SK-MEL-5 (cell line): ENCODE data around the gene APAF1. TPM values are rescaled to one million over a fixed set of nuclear protein-coding genes. Genes with fewer than 3 reads are reported as not detected.

Source experiments
- DNase-seq: peaks from one replicate; pipeline ENCODE4 v3.0.0-alpha.2; 2016; ENCODE audit warnings: low read depth, low spot score
- in situ Hi-C: cut with HindIII; loops from 2 replicates; pipeline ENCODE4 v1.10.0; 2016; ENCODE audit warnings: low sequenced_read_pairs, high pct_unique_total_duplicates, low pct_unique_long_range_greater_than_20kb
- total RNA-seq: library from RNA; depleted of rRNA; stranded (reverse); fragments of >200 nt; shearing (Covaris generic); gene quantifications from 2 replicates; pipeline ENCODE4 v1.2.3, GENCODE V29; 2014

Gene APAF1
- total RNA-seq, 1 experiment from 2014 or later = 13.9 TPM

DNA sequence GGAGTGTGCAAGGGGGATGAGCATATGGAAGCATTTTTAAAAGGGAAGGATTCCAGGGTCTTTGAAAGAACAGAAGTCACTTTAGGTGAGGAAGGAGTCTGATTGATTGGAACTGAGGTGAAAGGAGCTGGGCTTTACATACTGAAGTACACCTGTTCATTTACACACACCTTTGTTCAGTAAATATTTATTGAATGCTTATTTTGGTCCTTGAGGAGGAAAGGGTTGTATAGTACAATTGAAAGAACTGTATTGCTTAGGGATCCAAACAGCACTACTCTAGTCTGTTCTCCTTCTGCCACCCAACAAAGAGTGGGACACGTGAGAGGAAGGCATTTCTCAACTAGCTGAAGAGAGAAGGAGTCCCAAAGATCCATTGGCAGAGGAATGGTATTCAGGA, 63.9 kb downstream of the APAF1 start:
- in situ Hi-C loops = no loop called here
- no peak for DNase-seq

GRCh38 chr12:98714426-98714825, 69.3 kb downstream of the APAF1 start:
- DNase-seq = peak; percentile 65
- in situ Hi-C loops = no loop called here

DNA sequence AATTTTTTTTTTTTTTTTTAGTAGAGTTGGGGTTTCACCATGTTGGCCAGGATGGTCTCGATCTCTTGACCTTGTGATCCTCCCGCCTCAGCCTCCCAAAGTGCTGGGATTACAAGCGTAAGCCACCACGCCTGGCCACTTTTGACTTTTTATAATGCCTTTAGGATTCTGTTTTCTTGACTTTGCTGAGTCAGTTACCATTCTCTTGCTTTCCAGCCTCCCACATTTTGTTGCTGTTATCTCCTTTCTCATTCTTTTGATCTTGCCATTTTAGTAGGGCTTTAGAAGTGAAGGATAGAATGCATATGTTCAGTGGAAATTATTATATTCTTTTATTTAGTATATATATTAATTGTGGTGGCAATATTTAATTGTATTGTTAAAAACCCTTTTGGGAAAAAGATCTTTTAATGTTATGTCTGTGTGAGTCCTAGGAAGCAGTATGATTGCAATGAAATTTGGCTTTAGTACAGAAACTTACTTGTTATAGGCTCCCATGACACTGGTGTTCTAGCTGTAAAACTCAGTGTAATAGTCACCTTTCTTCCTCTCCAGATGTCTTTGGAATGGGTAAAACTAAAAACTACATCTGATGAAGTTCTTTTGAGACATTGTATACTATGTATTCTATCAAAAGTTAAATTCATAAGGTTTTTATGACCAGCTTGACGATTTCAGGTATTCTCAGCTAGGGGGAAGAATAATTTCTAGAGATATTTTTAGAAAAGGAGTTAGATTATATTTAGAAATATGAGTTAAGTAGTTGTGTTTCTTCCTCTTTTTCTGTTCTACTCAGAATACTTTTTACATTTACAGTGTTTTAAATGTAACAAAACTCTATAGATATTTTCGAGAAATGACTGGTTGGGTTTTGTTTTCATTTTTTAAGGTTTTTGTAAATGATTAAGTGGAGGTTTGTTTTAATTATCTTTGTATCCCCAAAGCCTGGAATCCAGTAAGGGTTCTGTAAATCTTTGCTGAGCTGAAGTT, 74.7 kb downstream of the APAF1 start:
- in situ Hi-C loops = no loop called here
- no peak for DNase-seq

DNA sequence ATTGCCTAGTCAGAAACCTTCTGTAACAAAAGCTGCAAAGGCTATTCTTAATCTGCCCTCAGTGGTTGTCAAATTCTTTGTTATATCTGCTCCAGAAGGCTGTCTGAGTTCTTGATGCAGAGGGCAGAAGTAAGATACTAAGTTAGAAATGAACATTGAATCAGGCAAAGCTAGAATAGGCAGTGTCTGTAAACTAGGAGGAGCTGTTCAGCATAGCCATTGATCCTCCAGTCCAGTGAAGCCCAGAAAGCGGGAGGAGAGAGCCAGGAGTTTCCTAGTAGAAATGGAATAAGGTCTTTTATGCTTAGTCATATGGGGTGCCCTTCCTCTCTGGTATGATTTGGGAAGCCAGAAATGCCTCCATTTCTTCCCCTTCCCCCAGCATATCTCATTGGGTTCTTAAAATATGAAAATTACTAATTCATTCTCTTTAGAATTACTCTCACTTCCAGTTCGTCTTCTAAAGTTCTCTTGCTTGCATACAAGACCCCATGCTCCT, 76.2 kb downstream of the APAF1 start:
- in situ Hi-C loops = no loop called here
- no peak for DNase-seq

GRCh38 chr12:98724384-98725155, 79.5 kb downstream of the APAF1 start:
- DNase-seq = no peak
- in situ Hi-C loops = loop anchor here (25.0 kb wide), 1 partner anchor 213 kb away; no protein-coding TSS in a partner anchor

- in situ Hi-C loops = loop anchor here (25.0 kb wide), 1 partner anchor 212 kb away; no protein-coding TSS in a partner anchor
- DNase-seq = peak; percentile 82
Observed at GRCh38 chr12:98725476-98726247, 80.6 kb downstream of the APAF1 start.

- DNase-seq = no peak
- in situ Hi-C loops = loop anchor here (25.0 kb wide), 1 partner anchor 210 kb away; no protein-coding TSS in a partner anchor
Observed at GRCh38 chr12:98727196-98727595, 82.1 kb downstream of the APAF1 start.

GRCh38 chr12:98730412-98730811, 85.3 kb downstream of the APAF1 start:
- no peak for DNase-seq
- in situ Hi-C loops = loop anchor here (25.0 kb wide), 1 partner anchor 207 kb away; no protein-coding TSS in a partner anchor

- in situ Hi-C loops = loop anchor here (25.0 kb wide), 1 partner anchor 203 kb away; no protein-coding TSS in a partner anchor
- DNase-seq = no peak
Observed at GRCh38 chr12:98733667-98734350, 88.7 kb downstream of the APAF1 start.

- DNase-seq = no peak
- in situ Hi-C loops = loop anchor here (25.0 kb wide), 1 partner anchor 201 kb away; no protein-coding TSS in a partner anchor
Observed at GRCh38 chr12:98735821-98736220, 90.7 kb downstream of the APAF1 start.

DNA sequence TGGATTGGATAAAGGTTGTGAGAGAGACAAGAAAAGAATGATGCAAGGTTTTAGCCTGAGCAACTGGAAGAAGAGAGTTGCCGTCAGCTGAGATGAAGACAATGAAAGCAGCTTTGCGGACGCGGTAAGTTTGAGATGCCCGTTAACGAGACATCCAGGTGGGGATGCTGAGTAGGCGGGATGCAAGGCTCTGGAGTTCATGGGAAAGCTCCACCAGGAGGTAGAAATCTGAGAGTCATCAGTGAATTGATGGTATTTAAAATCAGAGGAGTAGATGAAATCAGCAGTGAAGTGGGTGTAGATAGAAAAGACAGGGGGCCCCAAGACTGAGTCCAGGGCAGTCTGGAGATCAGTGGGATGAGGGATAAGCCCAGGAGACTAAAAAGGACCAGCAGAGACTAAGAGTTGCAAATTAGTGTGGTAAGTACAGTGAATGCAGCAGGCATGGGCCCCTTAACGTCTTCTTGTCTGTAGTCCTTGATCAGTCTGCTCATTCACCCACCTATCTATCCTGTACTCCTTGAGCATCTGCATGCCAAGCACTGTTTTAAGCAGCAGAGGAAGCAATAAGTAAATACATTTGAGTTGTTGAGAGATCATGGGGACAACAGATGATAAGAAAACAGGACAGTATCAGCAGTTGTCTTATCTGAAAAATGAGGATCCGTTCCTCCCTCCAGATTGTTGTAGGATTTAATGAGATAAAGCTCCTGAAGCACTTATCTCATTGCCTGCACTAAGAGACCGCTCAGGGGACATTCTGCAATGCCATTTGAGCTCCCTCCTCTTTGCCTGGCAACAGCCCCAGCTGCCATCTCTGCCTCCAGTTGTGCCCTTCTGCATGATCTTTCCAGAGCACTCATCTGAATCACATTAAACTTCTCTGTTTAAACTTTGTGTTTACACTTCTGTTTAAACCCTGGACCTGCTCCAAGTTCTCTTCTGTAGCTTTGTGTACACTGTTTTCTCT, 91.5 kb downstream of the APAF1 start:
- DNase-seq = no peak
- in situ Hi-C loops = loop anchor here (25.0 kb wide), 1 partner anchor 201 kb away; no protein-coding TSS in a partner anchor

DNA sequence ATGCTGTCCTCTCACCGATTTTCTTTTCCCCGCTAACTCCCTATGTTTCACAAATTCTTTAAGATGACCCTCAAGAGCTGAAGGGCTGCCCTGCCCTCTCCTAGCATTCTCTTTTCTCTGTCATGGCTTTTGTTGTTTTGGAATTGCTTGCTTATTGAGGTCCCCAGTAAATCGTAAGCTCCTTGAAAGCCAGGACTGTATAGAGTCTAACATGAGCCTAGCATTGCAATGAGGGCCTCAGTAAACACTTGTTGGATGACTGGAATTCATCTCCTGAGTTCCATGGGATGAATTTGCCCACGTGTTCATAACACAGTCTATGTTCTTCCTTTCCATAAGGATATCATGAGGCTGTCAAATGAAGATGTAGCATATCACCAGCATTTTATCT, 92.2 kb downstream of the APAF1 start:
- in situ Hi-C loops = loop anchor here (25.0 kb wide), 1 partner anchor 200 kb away; no protein-coding TSS in a partner anchor
- DNase-seq = no peak

- no peak for DNase-seq
- in situ Hi-C loops = loop anchor here (25.0 kb wide), 1 partner anchor 199 kb away; no protein-coding TSS in a partner anchor
Observed at GRCh38 chr12:98738002-98738401, 92.9 kb downstream of the APAF1 start.

GRCh38 chr12:98738539-98738938, 93.4 kb downstream of the APAF1 start:
- DNase-seq = no peak
- in situ Hi-C loops = loop anchor here (25.0 kb wide), 1 partner anchor 199 kb away; no protein-coding TSS in a partner anchor

GRCh38 chr12:98740751-98741150, 95.7 kb downstream of the APAF1 start:
- DNase-seq = no peak
- in situ Hi-C loops = loop anchor here (25.0 kb wide), 1 partner anchor 197 kb away; no protein-coding TSS in a partner anchor
